RPMI8226 (cell line): ENCODE data around the gene PDZD7.
A peak's percentile ranks its signal among the peaks of the same experiment; 100 is the strongest.

Experiments
- DNase-seq: peaks from one replicate; pipeline ENCODE4 v3.0.0-alpha.2; 2015

The PDZD7 gene

GRCh38 chr10:101000127-101000914 is 30.6 kb downstream of the PDZD7 start:
- DNase-seq, result no peak

GRCh38 chr10:100999742-101000126 is 31.2 kb downstream of the PDZD7 start, which contains the start of gene LZTS2:
TSS of gene LZTS2 (plus strand) at chr10:100999808. CDS start at chr10:101002539, 2,731 bp downstream.
- DNase-seq, result no peak

- DNase-seq, result peak; percentile 72
Measured at GRCh38 chr10:100998991-100999741, 31.8 kb downstream of the PDZD7 start.

- DNase-seq, result peak; percentile 91
Measured at GRCh38 chr10:100998183-100998990, 32.5 kb downstream of the PDZD7 start.

- peak; percentile 68 for DNase-seq
Measured at GRCh38 chr10:100997360-100998182, 33.4 kb downstream of the PDZD7 start.

GRCh38 chr10:100996678-100997359 is 34.1 kb downstream of the PDZD7 start:
- DNase-seq, result peak; percentile 32

- DNase-seq, result no peak
Measured at GRCh38 chr10:100995181-100995580, 35.7 kb downstream of the PDZD7 start.

GRCh38 chr10:100993986-100994708 is 36.8 kb downstream of the PDZD7 start:
- no peak for DNase-seq

- DNase-seq, result no peak
Measured at GRCh38 chr10:100989088-100989487, 41.8 kb downstream of the PDZD7 start.

- no peak for DNase-seq
Measured at GRCh38 chr10:100988166-100988565, 42.8 kb downstream of the PDZD7 start.

GRCh38 chr10:100987685-100988049 is 43.3 kb downstream of the PDZD7 start:
- no peak for DNase-seq

- DNase-seq, result peak; percentile 85
Measured at GRCh38 chr10:100986952-100987684, 43.8 kb downstream of the PDZD7 start, which contains the start of the genes MRPL43 and TWNK. TSS of gene MRPL43 (minus strand) at chr10:100987497. CDS start at chr10:100987443, 54 bp downstream. TSS of gene TWNK (plus strand) at chr10:100987543. CDS start at chr10:100988211, 668 bp downstream.

- DNase-seq, result no peak
Measured at GRCh38 chr10:100986623-100986951, 44.3 kb downstream of the PDZD7 start.

GRCh38 chr10:100985336-100985735 is 45.6 kb downstream of the PDZD7 start:
- DNase-seq, result no peak

GRCh38 chr10:100984672-100985177 is 46.2 kb downstream of the PDZD7 start:
- DNase-seq, result no peak

GRCh38 chr10:100983868-100984671 is 46.9 kb downstream of the PDZD7 start:
- no peak for DNase-seq

GRCh38 chr10:100982916-100983830 is 47.8 kb downstream of the PDZD7 start:
- no peak for DNase-seq

GRCh38 chr10:100981178-100981772 is 49.7 kb downstream of the PDZD7 start:
- DNase-seq, result no peak
